Gastrocnemius medialis (tissue), 4 donors: ENCODE data around the gene FASN. TPM values are rescaled to one million over a fixed set of nuclear protein-coding genes. Genes with fewer than 3 reads are reported as not detected.

Source experiments
- ATAC-seq, 2 donors: fragments of 150-250 bp; one replicate each; pipeline ENCODE4 v1.9.1; 2016
- DNase-seq, 2 donors: peaks; one replicate each; pipeline ENCODE4 v3.0.0-alpha.2; 2019
- H3K27ac ChIP-seq, 4 donors: fragments of 200-600 bp; sonication (generic); 1 replicate in 1 of 4; 2 replicates in 3 of 4; pipeline ENCODE4 v1.5.1; 2016 to 2018; ENCODE audit warnings: mild to moderate bottlenecking in 2 of 4, moderate library complexity in 1 of 4
- H3K27me3 ChIP-seq, 3 donors: fragments of 200-600 bp; sonication (generic) in 2 of 3; 1 replicate in 1 of 3; 2 replicates in 2 of 3; pipeline versions ENCODE4 v1.5.1 to v1.6.0; 2016 to 2019; ENCODE audit warnings: mild to moderate bottlenecking in 1 of 3, moderate library complexity in 1 of 3
- H3K36me3 ChIP-seq, 2 donors: fragments of 200-600 bp; sonication (generic) in 1 of 2; one replicate each; pipeline ENCODE4 v1.5.1; 2017 to 2018
- H3K4me1 ChIP-seq, 2 donors: fragments of 200-600 bp; sonication (generic) in 1 of 2; one replicate each; pipeline ENCODE4 v1.5.1; 2016 to 2017; ENCODE audit warnings: mild to moderate bottlenecking in 2 of 2
- H3K4me3 ChIP-seq, 4 donors: fragments of 200-600 bp; sonication (generic) in 3 of 4; 1 replicate in 1 of 4; 2 replicates in 3 of 4; pipeline ENCODE4 v1.5.1; 2016 to 2019; ENCODE audit warnings: mild to moderate bottlenecking in 2 of 4
- H3K9me3 ChIP-seq, 3 donors: fragments of 200-600 bp; sonication (generic) in 2 of 3; 1 replicate in 1 of 3; 2 replicates in 2 of 3; pipeline ENCODE4 v1.5.1; 2016 to 2019
- POLR2A ChIP-seq, 2 donors: fragments of 450-650 bp; IDR thresholded peaks; one replicate each; pipeline ENCODE4 v1.6.1; 2017; ENCODE audit warnings: antibody characterized with exemption in 2 of 2, mild to moderate bottlenecking in 2 of 2, moderate library complexity in 2 of 2
- in situ Hi-C, 4 donors: fragments of 200-750 bp; cut with MboI; loops; one replicate each; pipeline versions ENCODE4 v1.15.0 to v1.8.0; 2017; ENCODE audit warnings: low sequenced_read_pairs in 4 of 4
- intact Hi-C: fragments of 100-400 bp; cut with DNase I; formaldehyde crosslinking; loops from one replicate; pipeline ENCODE4 v1.15.1; 2023; ENCODE audit warnings: low total_unique reads
- total RNA-seq, 4 donors: library from RNA; depleted of rRNA; stranded (reverse); fragments of >200 nt; gene quantifications; one replicate each; pipeline versions ENCODE4 v1.1.0 to v1.2.3, GENCODE V29; 2016
- TF ChIP-seq, protein P1 (sequence below), 5 experiments: fragments of 450-650 bp in 3 of 5; fragments of 200-600 bp in 2 of 5; sonication (generic) in 2 of 5; IDR thresholded peaks in 4 of 5; conservative IDR thresholded peaks in 1 of 5; 1 replicate in 4 of 5; 2 replicates in 1 of 5; pipeline ENCODE4 v1.5.1; 2016 to 2019; ENCODE audit warnings: antibody characterized with exemption in 5 of 5, mild to moderate bottlenecking in 3 of 5, moderate library complexity in 3 of 5

Gene FASN
- total RNA-seq, 4 donors from 2014 or later, result 16.3 to 34.5 (median 26.3) TPM

DNA sequence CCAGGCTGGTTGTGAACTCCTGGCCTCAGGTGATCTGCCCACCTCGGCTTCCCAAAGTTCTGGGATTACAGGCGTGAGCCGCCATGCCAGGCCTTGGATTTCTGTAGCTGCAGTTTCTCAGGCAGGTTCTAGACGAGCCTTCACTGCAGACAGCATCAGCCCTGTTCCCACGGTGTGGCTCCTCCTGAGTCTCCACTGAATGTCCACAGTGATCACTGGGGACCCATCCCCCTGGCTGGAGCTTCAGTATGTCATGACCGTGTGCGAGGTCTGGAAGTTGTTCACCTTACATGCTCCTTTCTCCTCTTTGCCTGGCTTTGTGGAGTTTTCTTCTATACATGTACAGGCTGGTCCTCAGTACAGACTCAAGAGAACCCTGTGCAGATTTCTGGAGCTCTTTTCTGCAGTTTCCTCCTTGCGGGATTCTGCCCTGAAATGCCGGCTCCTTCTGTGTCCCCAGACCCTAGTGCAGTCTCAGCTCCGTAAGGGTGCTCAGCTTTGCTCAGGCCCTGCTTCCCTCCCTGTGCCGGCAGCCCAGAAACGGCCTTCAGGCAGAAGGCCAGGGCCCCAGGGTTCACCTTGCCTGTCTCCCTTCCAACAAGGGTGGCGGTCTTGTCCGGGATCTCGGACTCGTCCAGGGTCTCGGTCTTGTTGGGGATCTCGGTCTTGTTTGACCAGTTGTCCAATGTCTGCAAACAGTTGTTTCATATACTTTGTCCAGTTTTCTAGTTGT is 14.3 kb upstream of the FASN start:
- TF ChIP-seq POLR2A (IDR thresholded peaks at IDR 0.05), result no peak
- TF ChIP-seq, protein P1, sequence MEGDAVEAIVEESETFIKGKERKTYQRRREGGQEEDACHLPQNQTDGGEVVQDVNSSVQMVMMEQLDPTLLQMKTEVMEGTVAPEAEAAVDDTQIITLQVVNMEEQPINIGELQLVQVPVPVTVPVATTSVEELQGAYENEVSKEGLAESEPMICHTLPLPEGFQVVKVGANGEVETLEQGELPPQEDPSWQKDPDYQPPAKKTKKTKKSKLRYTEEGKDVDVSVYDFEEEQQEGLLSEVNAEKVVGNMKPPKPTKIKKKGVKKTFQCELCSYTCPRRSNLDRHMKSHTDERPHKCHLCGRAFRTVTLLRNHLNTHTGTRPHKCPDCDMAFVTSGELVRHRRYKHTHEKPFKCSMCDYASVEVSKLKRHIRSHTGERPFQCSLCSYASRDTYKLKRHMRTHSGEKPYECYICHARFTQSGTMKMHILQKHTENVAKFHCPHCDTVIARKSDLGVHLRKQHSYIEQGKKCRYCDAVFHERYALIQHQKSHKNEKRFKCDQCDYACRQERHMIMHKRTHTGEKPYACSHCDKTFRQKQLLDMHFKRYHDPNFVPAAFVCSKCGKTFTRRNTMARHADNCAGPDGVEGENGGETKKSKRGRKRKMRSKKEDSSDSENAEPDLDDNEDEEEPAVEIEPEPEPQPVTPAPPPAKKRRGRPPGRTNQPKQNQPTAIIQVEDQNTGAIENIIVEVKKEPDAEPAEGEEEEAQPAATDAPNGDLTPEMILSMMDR (IDR thresholded peaks at IDR 0.05 in 4 of 5, conservative IDR thresholded peaks at IDR 0.05 in 1 of 5), result no peak
- in situ Hi-C loops (no loop called here), intact Hi-C loops (no loop called here)
- no peak for ATAC-seq
- H3K36me3 ChIP-seq, result peaks cover 0 to 7% of the 10 kb centered on the region in 2 donors
- H3K27ac ChIP-seq, result no peak overlapping the region
- peaks cover under 1 to 5% of the 10 kb centered on the region in 2 donors for H3K4me1 ChIP-seq
- DNase-seq, result no peak
- no peaks in the 10 kb centered on the region for H3K9me3 ChIP-seq
- no peaks in the 10 kb centered on the region for H3K27me3 ChIP-seq
- H3K4me3 ChIP-seq, result no peak overlapping the region

DNA sequence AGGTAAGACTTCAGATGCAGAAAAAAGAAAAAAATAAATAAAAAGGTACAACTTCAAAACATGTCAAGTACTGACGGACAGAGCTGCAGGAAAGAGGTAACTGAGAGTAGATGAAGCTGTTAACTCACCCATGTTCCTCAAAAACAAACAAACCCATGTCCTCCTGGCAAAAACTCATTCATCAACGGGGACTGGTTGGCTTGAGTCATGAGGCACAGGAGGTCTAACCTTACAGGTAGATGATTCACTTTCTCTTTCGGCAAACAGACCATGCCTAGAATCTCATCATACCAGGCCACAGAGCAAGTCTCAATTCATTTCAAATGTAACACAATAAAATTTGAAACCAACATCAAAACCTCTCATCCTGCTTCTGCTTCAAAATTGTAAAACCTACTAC is 12.3 kb upstream of the FASN start:
- peaks cover 0 to 7% of the 10 kb centered on the region in 2 donors for H3K36me3 ChIP-seq
- intact Hi-C loops (no loop called here), in situ Hi-C loops (no loop called here)
- H3K27me3 ChIP-seq, result no peaks in the 10 kb centered on the region
- no peak for TF ChIP-seq POLR2A (IDR thresholded peaks at IDR 0.05)
- TF ChIP-seq, protein P1 (IDR thresholded peaks at IDR 0.05 in 4 of 5, conservative IDR thresholded peaks at IDR 0.05 in 1 of 5), result no peak
- no peaks in the 10 kb centered on the region for H3K9me3 ChIP-seq
- no peak overlapping the region for H3K27ac ChIP-seq
- no peak overlapping the region for H3K4me3 ChIP-seq
- ATAC-seq (no peak), DNase-seq (no peak)
- H3K4me1 ChIP-seq, result peaks cover 12 to 21% of the 10 kb centered on the region in 2 donors

DNA sequence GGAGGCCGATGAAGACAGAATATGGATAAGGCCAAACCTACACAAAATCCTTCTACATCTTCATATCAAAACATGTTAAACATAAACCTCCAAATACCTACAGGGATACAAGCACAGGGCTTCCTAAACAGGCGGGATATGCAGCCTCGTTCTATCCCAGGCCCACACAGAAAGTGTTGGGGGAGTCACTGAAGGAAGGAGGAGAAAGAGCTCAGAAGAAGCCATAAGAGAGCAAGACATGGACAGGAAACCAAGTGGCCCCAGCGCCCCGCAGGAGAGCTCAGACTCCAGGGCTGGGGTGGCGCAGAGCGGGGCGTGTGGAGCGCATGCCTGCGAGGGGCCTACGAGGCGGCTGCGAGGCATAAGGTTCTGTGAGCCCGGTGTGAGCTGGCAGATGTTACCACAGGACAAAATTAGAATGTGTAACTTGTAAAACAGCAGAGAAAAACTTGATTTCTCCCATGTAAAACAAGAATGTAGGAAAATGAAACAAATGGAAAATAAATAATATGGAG is 11.0 kb upstream of the FASN start:
- H3K4me3 ChIP-seq, result no peak overlapping the region
- intact Hi-C loops (no loop called here), in situ Hi-C loops (no loop called here)
- H3K9me3 ChIP-seq, result no peaks in the 10 kb centered on the region
- peaks cover 0 to 7% of the 10 kb centered on the region in 2 donors for H3K36me3 ChIP-seq
- no peaks in the 10 kb centered on the region for H3K27me3 ChIP-seq
- peaks cover 12 to 21% of the 10 kb centered on the region in 2 donors for H3K4me1 ChIP-seq
- no peak for DNase-seq
- peak overlapping the region in 2 of 4 donors; percentile 66 to 96 for H3K27ac ChIP-seq
- no peak for ATAC-seq
- TF ChIP-seq, protein P1 (IDR thresholded peaks at IDR 0.05 in 4 of 5, conservative IDR thresholded peaks at IDR 0.05 in 1 of 5), result no peak
- TF ChIP-seq POLR2A (IDR thresholded peaks at IDR 0.05), result no peak

DNA sequence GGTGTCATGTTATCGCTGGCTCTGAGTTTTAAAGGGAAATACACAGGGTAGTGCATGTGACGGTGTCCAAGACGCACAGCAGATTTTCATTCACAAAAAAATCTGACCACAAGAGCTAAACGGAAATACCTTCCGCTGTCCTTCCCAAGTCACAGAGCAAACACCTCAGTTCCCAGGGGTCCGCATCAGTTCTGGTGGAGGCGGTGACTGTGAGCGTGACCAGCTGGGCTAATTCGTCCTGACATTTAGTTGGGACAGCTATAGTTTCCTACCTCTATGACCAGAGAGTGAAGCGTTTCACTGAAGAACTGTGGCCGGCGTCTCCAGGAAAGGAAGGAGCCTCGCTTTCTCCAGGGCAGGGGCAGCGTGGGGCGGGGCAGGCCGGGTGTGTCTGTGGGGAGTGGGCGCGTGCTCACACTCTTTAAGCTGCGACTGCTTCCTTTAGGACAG is 10.5 kb upstream of the FASN start:
- DNase-seq, result no peak
- Histone ChIP-seq H3K27me3 (no peaks in the 10 kb centered on the region), H3K4me1 (peaks cover 12 to 21% of the 10 kb centered on the region in 2 donors), H3K27ac (peak overlapping the region; percentile 45 to 96 (median 62)), H3K4me3 (no peak overlapping the region), H3K36me3 (peaks cover 0 to 4% of the 10 kb centered on the region in 2 donors), H3K9me3 (no peaks in the 10 kb centered on the region)
- ATAC-seq, result peak in 1 of 2 donors; percentile 24
- in situ Hi-C loops, result no loop called here
- intact Hi-C loops, result no loop called here
- TF ChIP-seq, protein P1 (IDR thresholded peaks at IDR 0.05 in 4 of 5, conservative IDR thresholded peaks at IDR 0.05 in 1 of 5), result no peak
- TF ChIP-seq POLR2A (IDR thresholded peaks at IDR 0.05), result no peak
